Measurements from ENCODE around the gene API5.

Gene API5

GRCh38 chr11:43360361-43361032, 48.7 kb downstream of the API5 start:
- DNase-seq, result no peak

GRCh38 chr11:43366677-43367076, 54.9 kb downstream of the API5 start:
- DNase-seq, result no peak

GRCh38 chr11:43367382-43368178, 55.8 kb downstream of the API5 start:
- DNase-seq, result no peak

- no peak for DNase-seq
Measured at GRCh38 chr11:43376065-43376464, 64.3 kb downstream of the API5 start.

GRCh38 chr11:43376594-43376993, 64.8 kb downstream of the API5 start:
- DNase-seq, result no peak

GRCh38 chr11:43377389-43377788, 65.6 kb downstream of the API5 start:
- DNase-seq, result no peak

- DNase-seq, result no peak
Measured at GRCh38 chr11:43378897-43379296, 67.1 kb downstream of the API5 start.

GRCh38 chr11:43381802-43382201, 70.0 kb downstream of the API5 start:
- no peak for DNase-seq

GRCh38 chr11:43382614-43383013, 70.8 kb downstream of the API5 start:
- no peak for DNase-seq

GRCh38 chr11:43384393-43384792, 72.6 kb downstream of the API5 start:
- DNase-seq, result no peak

- no peak for DNase-seq
Measured at GRCh38 chr11:43392713-43393112, 80.9 kb downstream of the API5 start.

- DNase-seq, result no peak
Measured at GRCh38 chr11:43393765-43394355, 82.1 kb downstream of the API5 start.

Data from cortex of kidney (tissue), 1 donor.